ENCODE results near the gene RNF40. TPM values are rescaled to one million over a fixed set of nuclear protein-coding genes. Genes with fewer than 3 reads are reported as not detected.

The RNF40 gene
- total RNA-seq, 1 donor from 2014 or later: 155 TPM

DNA sequence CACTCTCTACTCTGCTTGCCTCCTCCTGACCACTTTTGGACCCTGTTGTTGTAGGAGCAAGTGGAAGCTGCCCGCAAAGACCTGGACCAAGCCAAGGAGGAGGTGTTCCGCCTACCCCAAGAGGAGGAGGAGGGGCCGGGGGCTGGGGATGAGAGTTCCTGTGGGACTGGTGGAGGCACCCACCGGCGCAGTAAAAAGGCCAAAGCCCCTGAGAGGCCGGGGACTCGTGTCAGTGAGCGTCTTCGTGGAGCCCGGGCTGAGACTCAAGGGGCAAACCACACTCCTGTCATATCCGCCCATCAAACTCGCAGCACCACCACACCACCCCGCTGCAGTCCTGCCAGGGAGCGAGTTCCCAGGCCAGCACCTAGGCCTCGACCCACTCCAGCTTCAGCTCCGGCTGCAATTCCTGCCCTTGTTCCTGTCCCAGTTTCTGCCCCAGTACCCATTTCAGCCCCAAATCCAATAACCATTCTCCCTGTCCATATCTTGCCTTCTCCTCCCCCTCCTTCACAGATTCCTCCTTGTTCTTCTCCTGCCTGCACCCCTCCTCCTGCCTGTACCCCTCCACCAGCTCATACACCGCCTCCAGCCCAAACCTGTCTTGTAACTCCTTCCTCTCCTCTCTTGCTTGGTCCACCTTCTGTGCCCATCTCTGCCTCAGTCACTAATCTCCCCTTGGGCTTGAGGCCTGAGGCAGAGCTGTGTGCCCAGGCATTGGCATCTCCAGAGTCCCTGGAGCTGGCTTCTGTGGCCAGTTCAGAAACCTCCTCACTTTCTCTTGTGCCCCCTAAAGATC lies 24.9 kb upstream of the RNF40 start:
- Mint-ChIP-seq H3K36me3 (ENCODE audit: insufficient read depth) (peaks cover 32% of the 10 kb centered on the region), H3K27ac (no peak overlapping the region)

DNA sequence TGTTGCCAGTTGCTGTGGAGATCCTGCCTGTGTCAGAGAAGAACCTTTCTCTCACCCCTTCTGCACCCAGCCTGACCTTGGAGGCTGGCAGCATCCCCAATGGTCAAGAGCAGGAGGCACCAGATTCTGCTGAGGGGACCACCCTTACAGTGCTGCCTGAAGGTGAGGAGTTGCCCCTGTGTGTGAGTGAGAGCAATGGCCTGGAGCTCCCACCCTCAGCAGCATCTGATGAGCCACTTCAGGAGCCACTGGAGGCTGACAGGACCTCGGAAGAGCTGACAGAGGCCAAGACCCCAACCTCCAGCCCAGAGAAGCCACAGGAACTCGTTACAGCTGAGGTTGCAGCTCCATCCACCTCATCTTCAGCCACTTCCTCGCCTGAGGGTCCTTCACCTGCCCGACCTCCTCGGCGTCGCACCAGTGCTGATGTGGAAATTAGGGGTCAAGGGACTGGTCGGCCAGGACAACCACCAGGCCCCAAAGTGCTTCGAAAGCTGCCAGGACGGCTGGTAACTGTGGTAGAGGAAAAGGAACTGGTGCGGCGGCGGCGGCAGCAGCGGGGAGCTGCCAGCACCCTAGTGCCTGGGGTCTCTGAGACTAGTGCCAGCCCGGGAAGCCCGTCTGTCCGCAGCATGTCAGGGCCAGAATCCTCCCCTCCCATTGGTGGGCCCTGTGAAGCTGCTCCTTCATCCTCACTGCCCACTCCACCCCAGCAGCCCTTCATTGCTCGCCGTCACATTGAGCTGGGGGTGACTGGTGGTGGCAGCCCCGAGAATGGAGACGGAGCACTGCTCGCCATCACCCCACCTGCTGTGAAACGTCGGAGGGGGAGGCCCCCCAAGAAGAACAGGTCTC lies 24.1 kb upstream of the RNF40 start:
- no peak overlapping the region for H3K4me3 Mint-ChIP-seq (ENCODE audit: low read depth)
- H3K4me1 Mint-ChIP-seq (ENCODE audit: low read depth): peaks cover 11% of the 10 kb centered on the region
- peaks cover 32% of the 10 kb centered on the region for H3K36me3 Mint-ChIP-seq (ENCODE audit: insufficient read depth)
- TF ChIP-seq, protein P1, sequence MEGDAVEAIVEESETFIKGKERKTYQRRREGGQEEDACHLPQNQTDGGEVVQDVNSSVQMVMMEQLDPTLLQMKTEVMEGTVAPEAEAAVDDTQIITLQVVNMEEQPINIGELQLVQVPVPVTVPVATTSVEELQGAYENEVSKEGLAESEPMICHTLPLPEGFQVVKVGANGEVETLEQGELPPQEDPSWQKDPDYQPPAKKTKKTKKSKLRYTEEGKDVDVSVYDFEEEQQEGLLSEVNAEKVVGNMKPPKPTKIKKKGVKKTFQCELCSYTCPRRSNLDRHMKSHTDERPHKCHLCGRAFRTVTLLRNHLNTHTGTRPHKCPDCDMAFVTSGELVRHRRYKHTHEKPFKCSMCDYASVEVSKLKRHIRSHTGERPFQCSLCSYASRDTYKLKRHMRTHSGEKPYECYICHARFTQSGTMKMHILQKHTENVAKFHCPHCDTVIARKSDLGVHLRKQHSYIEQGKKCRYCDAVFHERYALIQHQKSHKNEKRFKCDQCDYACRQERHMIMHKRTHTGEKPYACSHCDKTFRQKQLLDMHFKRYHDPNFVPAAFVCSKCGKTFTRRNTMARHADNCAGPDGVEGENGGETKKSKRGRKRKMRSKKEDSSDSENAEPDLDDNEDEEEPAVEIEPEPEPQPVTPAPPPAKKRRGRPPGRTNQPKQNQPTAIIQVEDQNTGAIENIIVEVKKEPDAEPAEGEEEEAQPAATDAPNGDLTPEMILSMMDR (IDR thresholded peaks at IDR 0.05; ENCODE audit: unreplicated experiment): no peak
- no peak for DNase-seq (ENCODE audit: low spot score, unreplicated experiment)
- H3K27me3 Mint-ChIP-seq: no peaks in the 10 kb centered on the region
- H3K9me3 Mint-ChIP-seq (ENCODE audit: low read depth): no peaks in the 10 kb centered on the region
- no peak overlapping the region for H3K27ac Mint-ChIP-seq

More for the DNA sequence above, 24.9 kb upstream of the RNF40 start:
- Mint-ChIP-seq H3K9me3 (ENCODE audit: low read depth) (no peaks in the 10 kb centered on the region), H3K27me3 (no peaks in the 10 kb centered on the region), H3K4me1 (ENCODE audit: low read depth) (peaks cover 11% of the 10 kb centered on the region), H3K4me3 (ENCODE audit: low read depth) (no peak overlapping the region)
- TF ChIP-seq, protein P1 (IDR thresholded peaks at IDR 0.05; ENCODE audit: unreplicated experiment): no peak
- no peak for DNase-seq (ENCODE audit: low spot score, unreplicated experiment)

DNA sequence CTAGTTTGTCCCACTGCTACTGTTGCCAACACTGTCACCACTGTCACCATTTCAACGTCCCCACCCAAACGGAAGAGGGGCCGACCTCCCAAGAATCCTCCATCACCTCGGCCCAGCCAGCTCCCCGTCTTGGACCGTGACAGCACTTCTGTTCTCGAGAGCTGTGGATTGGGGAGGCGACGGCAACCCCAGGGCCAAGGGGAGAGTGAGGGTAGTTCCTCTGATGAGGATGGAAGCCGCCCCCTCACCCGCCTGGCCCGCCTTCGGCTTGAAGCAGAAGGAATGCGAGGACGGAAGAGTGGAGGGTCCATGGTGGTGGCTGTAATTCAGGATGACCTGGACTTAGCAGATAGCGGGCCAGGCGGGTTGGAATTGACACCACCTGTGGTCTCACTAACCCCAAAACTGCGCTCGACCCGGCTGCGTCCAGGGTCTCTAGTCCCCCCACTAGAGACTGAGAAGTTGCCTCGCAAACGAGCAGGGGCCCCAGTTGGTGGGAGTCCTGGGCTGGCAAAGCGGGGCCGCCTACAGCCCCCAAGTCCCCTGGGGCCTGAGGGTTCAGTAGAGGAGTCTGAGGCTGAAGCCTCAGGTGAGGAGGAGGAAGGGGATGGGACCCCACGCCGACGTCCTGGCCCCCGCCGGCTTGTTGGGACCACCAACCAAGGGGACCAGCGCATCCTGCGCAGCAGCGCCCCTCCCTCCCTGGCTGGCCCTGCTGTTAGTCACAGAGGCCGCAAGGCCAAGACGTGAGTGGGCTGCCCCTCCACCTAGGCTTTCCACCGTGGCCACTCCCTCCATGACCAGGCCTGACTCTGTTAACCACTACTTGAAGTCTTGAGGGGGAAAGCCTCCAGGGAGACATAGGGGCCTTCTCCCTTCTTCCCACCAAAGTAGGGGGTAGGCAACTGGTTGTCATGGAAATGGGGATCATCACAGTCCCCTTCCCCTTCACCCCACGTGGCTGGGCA lies 22.9 kb upstream of the RNF40 start:
- no peak for DNase-seq (ENCODE audit: low spot score, unreplicated experiment)
- H3K4me1 Mint-ChIP-seq (ENCODE audit: low read depth): peaks cover 11% of the 10 kb centered on the region
- no peak overlapping the region for H3K4me3 Mint-ChIP-seq (ENCODE audit: low read depth)

DNA sequence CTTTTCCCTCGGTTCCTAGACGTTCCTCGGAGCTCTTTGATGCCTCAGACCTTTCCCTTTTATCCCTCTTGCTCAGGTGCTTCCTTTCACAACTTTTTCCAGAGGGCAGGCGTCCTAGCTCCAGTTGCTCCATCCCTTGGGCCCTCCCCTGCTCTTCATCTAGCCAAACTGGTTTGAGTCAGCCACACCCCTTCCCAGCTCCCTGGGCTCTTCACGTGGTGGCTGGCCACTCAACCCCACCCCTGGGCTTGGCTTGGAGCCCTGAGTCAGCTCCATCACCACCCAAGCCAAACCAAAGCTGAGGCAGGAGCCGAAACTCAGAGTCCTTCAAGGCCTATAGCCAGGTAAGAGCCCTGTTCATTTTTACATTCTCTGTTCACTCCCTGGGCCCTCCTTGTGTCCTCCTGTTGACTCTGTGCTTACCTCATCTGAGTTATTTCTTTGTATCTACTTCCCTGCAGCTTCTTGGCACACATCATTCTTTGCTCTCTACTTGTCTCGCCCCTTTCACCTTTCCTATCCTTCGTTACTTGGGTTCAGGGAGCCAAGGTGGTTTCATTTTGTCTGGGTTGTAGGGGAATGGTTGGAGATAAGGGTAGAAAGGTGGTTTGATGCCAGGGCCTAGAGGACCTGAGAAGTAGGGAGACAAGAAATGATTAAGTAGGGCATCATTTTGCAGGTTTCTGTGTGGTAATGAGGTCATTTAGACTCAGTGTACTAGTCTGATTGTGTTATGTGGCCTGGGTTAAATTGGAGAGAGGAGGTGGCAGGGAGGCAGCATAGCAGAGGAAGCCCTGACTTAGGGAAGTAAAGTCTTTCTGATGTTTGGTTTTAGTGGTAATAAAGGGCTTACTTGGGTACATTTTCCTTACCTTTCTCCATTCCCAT lies 21.5 kb upstream of the RNF40 start:
- TF ChIP-seq, protein P1 (IDR thresholded peaks at IDR 0.05; ENCODE audit: unreplicated experiment): no peak
- DNase-seq (ENCODE audit: low spot score, unreplicated experiment): no peak
- H3K27ac Mint-ChIP-seq: peak overlapping the region; percentile 73
- peaks cover 27% of the 10 kb centered on the region for H3K36me3 Mint-ChIP-seq (ENCODE audit: insufficient read depth)
- no peaks in the 10 kb centered on the region for H3K27me3 Mint-ChIP-seq
- H3K4me3 Mint-ChIP-seq (ENCODE audit: low read depth): no peak overlapping the region
- no peaks in the 10 kb centered on the region for H3K9me3 Mint-ChIP-seq (ENCODE audit: low read depth)
- H3K4me1 Mint-ChIP-seq (ENCODE audit: low read depth): peaks cover 11% of the 10 kb centered on the region

More for the DNA sequence above, 22.9 kb upstream of the RNF40 start:
- H3K27me3 Mint-ChIP-seq: no peaks in the 10 kb centered on the region
- H3K27ac Mint-ChIP-seq: no peak overlapping the region
- no peaks in the 10 kb centered on the region for H3K9me3 Mint-ChIP-seq (ENCODE audit: low read depth)
- TF ChIP-seq, protein P1 (IDR thresholded peaks at IDR 0.05; ENCODE audit: unreplicated experiment): no peak
- peaks cover 32% of the 10 kb centered on the region for H3K36me3 Mint-ChIP-seq (ENCODE audit: insufficient read depth)
